ENCODE data around the gene DNAH17.
A peak's percentile ranks its signal among the peaks of the same experiment; 100 is the strongest.

Gene DNAH17

GRCh38 chr17:78598013-78598471 lies 20.8 kb upstream of the DNAH17 start:
- POLR2A ChIA-PET = interaction anchor here (0.7 to 1.0 kb wide), 3 partner anchors 8 to 139 kb away, joined by 3 to 6 read pairs (median 3); no protein-coding TSS in a partner anchor
- no peak for TF ChIP-seq TRIM28 (IDR thresholded peaks at IDR 0.05; ENCODE audit: borderline replicate concordance, low read length)
- no peak for TF ChIP-seq ZNF114 (tag by site-specific recombination; IDR thresholded peaks at IDR 0.05)
- TF ChIP-seq ZNF18 (tag by site-specific recombination; IDR thresholded peaks at IDR 0.05) = no peak
- TF ChIP-seq ZNF792 (tag by site-specific recombination; IDR thresholded peaks at IDR 0.05) = no peak
- no peak for TF ChIP-seq ZNF169 (tag by site-specific recombination; IDR thresholded peaks at IDR 0.05)
- TF ChIP-seq GLIS2 (tag by site-specific recombination; IDR thresholded peaks at IDR 0.05) = no peak
- TF ChIP-seq ZNF501 (tag by site-specific recombination; IDR thresholded peaks at IDR 0.05) = no peak
- peak; percentile 40; the same call in 1 of the 2 replicates for TF ChIP-seq ZFHX2 (tag by site-specific recombination; conservative IDR thresholded peaks at IDR 0.05)
- CTCF ChIA-PET = no interaction called here

DNA sequence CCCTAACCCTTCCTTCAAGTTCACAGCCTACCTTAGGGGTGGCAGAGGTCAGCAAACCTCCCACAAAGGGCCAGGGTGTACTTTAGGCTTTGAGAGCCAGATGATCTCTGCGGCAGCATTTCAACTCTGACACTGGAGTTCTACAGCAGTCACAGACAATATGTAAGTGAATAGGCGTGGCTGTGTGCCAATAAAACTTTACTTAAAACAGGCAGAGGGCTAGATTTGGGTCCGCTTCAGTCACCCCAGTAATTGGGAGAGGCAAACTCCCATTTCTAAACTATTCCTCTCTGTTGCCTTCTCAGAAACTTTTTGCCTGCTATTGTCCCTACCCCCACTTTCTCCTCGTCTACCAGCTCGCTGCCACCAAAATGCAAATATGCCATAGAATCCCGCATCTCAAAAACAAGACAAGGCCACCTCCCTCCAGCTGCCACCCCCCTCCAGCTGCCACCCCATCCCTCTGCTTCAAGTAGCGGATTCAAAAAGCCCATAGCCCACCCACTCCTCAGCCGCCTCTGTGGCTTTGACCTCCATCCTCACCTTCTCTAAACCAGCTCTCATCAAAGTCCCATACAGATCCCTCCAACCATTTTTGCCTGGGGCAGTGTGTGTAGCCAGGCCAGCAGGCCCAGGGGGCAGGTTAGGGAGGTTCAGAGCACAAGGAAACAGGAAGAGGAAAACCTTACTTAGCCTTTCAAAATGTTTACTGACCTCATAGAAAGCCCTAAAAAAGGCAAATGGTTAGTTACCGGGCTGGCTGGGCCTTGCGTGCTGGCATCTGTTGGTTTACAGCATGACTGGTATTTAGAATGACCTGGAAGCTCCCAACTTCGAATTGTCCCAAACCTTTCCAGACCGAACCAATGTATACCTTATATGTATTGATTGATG lies 19.9 kb upstream of the DNAH17 start:
- Histone ChIP-seq H3K27ac (ENCODE audit: extremely low read depth, low read depth, low read length) (no peak overlapping the region), H3K4me3 (ENCODE audit: low read depth, low read length) (no peak overlapping the region), H3K36me3 (ENCODE audit: control insufficient read depth in 2 of 2, insufficient read depth in 1 of 2, low read length in 2 of 2) (no peaks in the 10 kb centered on the region), H3K4me1 (ENCODE audit: control insufficient read depth, insufficient read depth, low read length) (peaks cover 8% of the 10 kb centered on the region), H3K9me3 (ENCODE audit: control insufficient read depth, insufficient read depth, low read depth, low read length) (no peaks in the 10 kb centered on the region)
- ChIA-PET CTCF (interaction anchor here (0.6 to 1.4 kb wide), 4 partner anchors 15 to 422 kb away, joined by 3 to 6 read pairs (median 4); no protein-coding TSS in a partner anchor), POLR2A (interaction anchor here (1.0 kb wide), 2 partner anchors 9 to 10 kb away, joined by 3 read pairs; no protein-coding TSS in a partner anchor)
- TF ChIP-seq ZNF660 (tag by site-specific recombination; IDR thresholded peaks at IDR 0.05) (no peak), ZNF211 (tag by site-specific recombination; IDR thresholded peaks at IDR 0.05; ENCODE audit: low read depth) (no peak), SCRT1 (tag by site-specific recombination; IDR thresholded peaks at IDR 0.05; ENCODE audit: borderline replicate concordance) (no peak), ZNF16 (tag by site-specific recombination; IDR thresholded peaks at IDR 0.05; ENCODE audit: low read depth) (no peak), ZNF157 (tag by site-specific recombination; IDR thresholded peaks at IDR 0.05) (no peak), ZNF114 (tag by site-specific recombination; IDR thresholded peaks at IDR 0.05) (no peak), ZNF514 (tag by site-specific recombination; IDR thresholded peaks at IDR 0.05) (no peak), ZNF621 (tag by site-specific recombination; IDR thresholded peaks at IDR 0.05) (no peak), ZNF2 (tag by site-specific recombination; IDR thresholded peaks at IDR 0.05) (no peak), ZNF843 (tag by site-specific recombination; IDR thresholded peaks at IDR 0.05) (no peak), ZNF561 (tag by site-specific recombination; IDR thresholded peaks at IDR 0.05; ENCODE audit: borderline replicate concordance) (no peak)
- TF ChIP-seq, protein P1, sequence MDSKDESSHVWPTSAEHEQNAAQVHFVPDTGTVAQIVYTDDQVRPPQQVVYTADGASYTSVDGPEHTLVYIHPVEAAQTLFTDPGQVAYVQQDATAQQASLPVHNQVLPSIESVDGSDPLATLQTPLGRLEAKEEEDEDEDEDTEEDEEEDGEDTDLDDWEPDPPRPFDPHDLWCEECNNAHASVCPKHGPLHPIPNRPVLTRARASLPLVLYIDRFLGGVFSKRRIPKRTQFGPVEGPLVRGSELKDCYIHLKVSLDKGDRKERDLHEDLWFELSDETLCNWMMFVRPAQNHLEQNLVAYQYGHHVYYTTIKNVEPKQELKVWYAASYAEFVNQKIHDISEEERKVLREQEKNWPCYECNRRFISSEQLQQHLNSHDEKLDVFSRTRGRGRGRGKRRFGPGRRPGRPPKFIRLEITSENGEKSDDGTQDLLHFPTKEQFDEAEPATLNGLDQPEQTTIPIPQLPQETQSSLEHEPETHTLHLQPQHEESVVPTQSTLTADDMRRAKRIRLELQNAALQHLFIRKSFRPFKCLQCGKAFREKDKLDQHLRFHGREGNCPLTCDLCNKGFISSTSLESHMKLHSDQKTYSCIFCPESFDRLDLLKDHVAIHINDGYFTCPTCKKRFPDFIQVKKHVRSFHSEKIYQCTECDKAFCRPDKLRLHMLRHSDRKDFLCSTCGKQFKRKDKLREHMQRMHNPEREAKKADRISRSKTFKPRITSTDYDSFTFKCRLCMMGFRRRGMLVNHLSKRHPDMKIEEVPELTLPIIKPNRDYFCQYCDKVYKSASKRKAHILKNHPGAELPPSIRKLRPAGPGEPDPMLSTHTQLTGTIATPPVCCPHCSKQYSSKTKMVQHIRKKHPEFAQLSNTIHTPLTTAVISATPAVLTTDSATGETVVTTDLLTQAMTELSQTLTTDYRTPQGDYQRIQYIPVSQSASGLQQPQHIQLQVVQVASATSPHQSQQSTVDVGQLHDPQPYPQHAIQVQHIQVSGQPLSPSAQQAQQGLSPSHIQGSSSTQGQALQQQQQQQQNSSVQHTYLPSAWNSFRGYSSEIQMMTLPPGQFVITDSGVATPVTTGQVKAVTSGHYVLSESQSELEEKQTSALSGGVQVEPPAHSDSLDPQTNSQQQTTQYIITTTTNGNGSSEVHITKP (tag by site-specific recombination; IDR thresholded peaks at IDR 0.05) = no peak
- TF ChIP-seq, protein P2, sequence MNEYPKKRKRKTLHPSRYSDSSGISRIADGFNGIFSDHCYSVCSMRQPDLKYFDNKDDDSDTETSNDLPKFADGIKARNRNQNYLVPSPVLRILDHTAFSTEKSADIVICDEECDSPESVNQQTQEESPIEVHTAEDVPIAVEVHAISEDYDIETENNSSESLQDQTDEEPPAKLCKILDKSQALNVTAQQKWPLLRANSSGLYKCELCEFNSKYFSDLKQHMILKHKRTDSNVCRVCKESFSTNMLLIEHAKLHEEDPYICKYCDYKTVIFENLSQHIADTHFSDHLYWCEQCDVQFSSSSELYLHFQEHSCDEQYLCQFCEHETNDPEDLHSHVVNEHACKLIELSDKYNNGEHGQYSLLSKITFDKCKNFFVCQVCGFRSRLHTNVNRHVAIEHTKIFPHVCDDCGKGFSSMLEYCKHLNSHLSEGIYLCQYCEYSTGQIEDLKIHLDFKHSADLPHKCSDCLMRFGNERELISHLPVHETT (tag by site-specific recombination; IDR thresholded peaks at IDR 0.05) = no peak
- TF ChIP-seq, protein P3, sequence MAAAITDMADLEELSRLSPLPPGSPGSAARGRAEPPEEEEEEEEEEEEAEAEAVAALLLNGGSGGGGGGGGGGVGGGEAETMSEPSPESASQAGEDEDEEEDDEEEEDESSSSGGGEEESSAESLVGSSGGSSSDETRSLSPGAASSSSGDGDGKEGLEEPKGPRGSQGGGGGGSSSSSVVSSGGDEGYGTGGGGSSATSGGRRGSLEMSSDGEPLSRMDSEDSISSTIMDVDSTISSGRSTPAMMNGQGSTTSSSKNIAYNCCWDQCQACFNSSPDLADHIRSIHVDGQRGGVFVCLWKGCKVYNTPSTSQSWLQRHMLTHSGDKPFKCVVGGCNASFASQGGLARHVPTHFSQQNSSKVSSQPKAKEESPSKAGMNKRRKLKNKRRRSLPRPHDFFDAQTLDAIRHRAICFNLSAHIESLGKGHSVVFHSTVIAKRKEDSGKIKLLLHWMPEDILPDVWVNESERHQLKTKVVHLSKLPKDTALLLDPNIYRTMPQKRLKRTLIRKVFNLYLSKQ (tag by site-specific recombination; IDR thresholded peaks at IDR 0.05; ENCODE audit: borderline replicate concordance) = no peak
- TF ChIP-seq, protein P4, sequence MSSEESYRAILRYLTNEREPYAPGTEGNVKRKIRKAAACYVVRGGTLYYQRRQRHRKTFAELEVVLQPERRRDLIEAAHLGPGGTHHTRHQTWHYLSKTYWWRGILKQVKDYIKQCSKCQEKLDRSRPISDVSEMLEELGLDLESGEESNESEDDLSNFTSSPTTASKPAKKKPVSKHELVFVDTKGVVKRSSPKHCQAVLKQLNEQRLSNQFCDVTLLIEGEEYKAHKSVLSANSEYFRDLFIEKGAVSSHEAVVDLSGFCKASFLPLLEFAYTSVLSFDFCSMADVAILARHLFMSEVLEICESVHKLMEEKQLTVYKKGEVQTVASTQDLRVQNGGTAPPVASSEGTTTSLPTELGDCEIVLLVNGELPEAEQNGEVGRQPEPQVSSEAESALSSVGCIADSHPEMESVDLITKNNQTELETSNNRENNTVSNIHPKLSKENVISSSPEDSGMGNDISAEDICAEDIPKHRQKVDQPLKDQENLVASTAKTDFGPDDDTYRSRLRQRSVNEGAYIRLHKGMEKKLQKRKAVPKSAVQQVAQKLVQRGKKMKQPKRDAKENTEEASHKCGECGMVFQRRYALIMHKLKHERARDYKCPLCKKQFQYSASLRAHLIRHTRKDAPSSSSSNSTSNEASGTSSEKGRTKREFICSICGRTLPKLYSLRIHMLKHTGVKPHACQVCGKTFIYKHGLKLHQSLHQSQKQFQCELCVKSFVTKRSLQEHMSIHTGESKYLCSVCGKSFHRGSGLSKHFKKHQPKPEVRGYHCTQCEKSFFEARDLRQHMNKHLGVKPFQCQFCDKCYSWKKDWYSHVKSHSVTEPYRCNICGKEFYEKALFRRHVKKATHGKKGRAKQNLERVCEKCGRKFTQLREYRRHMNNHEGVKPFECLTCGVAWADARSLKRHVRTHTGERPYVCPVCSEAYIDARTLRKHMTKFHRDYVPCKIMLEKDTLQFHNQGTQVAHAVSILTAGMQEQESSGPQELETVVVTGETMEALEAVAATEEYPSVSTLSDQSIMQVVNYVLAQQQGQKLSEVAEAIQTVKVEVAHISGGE (tag by site-specific recombination; conservative IDR thresholded peaks at IDR 0.05; ENCODE audit: low read depth) = no peak

More at GRCh38 chr17:78598013-78598471, 20.8 kb upstream of the DNAH17 start:
- H3K27ac ChIP-seq (ENCODE audit: extremely low read depth, low read depth, low read length) = no peak overlapping the region
- no peaks in the 10 kb centered on the region for H3K36me3 ChIP-seq (ENCODE audit: control insufficient read depth in 2 of 2, insufficient read depth in 1 of 2, low read length in 2 of 2)
- H3K4me3 ChIP-seq (ENCODE audit: low read depth, low read length) = no peak overlapping the region
- H3K4me1 ChIP-seq (ENCODE audit: control insufficient read depth, insufficient read depth, low read length) = 0 out of 2 replicates have a peak, but pooled peaks cover 4% of the 10 kb centered on the region
- no peaks in the 10 kb centered on the region for H3K9me3 ChIP-seq (ENCODE audit: control insufficient read depth, insufficient read depth, low read depth, low read length)

Measured in HEK293 (cell line).